AG04449 (cell line): Measurements from ENCODE around the gene CA4.
A peak's percentile ranks its signal among the peaks of the same experiment; 100 is the strongest.
"Not testable (repeated sequence)": the region's sequence is repeated elsewhere in the genome, so short reads cannot be mapped to it uniquely, and the experiment has no call there.

Experiments used
- CTCF ChIA-PET: fragments of 350-600 bp; formaldehyde crosslinking; extraction: SDS; loops from one replicate; lab custom pipeline; 2021; ENCODE audit warnings: antibody characterized with exemption; lab: Yijun Ruan, JAX
- POLR2A ChIA-PET: fragments of 400-600, 350-600 bp; formaldehyde crosslinking; extraction: SDS; loops from one replicate; lab custom pipeline; 2020; ENCODE audit warnings: antibody characterized with exemption, inconsistent platforms; lab: Yijun Ruan, JAX
- DNase-seq: peaks from one replicate; pipeline ENCODE4 v3.0.0-alpha.2; 2010; ENCODE audit warnings: low read depth, low spot score
- H3K4me3 ChIP-seq: 2 replicates; pipeline ENCODE4 v1.5.1; 2011; ENCODE audit warnings: low read depth, mild to moderate bottlenecking, control low read depth, low read length
- TF ChIP-seq, protein P1 (sequence below): IDR thresholded peaks from one replicate; pipeline ENCODE4 v1.5.1; 2011; ENCODE audit warnings: mild to moderate bottlenecking, moderate library complexity, low read length, control low read depth, inconsistent platforms; ENCODE audit not compliant: insufficient read depth; ENCODE audit errors: missing control alignments

CA4 gene

GRCh38 chr17:60107526-60108257 is 42.1 kb upstream of the CA4 start:
- no peak overlapping the region for H3K4me3 ChIP-seq
- DNase-seq, result no peak
- ChIA-PET POLR2A (no interaction called here), CTCF (interaction anchor here (0.8 to 1.7 kb wide), 2 partner anchors 27 to 531 kb away, joined by 4 to 5 read pairs; no protein-coding TSS in a partner anchor)
- TF ChIP-seq, protein P1, sequence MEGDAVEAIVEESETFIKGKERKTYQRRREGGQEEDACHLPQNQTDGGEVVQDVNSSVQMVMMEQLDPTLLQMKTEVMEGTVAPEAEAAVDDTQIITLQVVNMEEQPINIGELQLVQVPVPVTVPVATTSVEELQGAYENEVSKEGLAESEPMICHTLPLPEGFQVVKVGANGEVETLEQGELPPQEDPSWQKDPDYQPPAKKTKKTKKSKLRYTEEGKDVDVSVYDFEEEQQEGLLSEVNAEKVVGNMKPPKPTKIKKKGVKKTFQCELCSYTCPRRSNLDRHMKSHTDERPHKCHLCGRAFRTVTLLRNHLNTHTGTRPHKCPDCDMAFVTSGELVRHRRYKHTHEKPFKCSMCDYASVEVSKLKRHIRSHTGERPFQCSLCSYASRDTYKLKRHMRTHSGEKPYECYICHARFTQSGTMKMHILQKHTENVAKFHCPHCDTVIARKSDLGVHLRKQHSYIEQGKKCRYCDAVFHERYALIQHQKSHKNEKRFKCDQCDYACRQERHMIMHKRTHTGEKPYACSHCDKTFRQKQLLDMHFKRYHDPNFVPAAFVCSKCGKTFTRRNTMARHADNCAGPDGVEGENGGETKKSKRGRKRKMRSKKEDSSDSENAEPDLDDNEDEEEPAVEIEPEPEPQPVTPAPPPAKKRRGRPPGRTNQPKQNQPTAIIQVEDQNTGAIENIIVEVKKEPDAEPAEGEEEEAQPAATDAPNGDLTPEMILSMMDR, result peak; percentile 17

GRCh38 chr17:60108309-60108708 is 41.5 kb upstream of the CA4 start:
- DNase-seq, H3K4me3 ChIP-seq, POLR2A ChIA-PET: not testable (repeated sequence)
- CTCF ChIA-PET, result interaction anchor here (0.8 to 1.7 kb wide), 5 partner anchors 28 to 530 kb away, joined by 3 to 5 read pairs (median 4); no protein-coding TSS in a partner anchor

DNA sequence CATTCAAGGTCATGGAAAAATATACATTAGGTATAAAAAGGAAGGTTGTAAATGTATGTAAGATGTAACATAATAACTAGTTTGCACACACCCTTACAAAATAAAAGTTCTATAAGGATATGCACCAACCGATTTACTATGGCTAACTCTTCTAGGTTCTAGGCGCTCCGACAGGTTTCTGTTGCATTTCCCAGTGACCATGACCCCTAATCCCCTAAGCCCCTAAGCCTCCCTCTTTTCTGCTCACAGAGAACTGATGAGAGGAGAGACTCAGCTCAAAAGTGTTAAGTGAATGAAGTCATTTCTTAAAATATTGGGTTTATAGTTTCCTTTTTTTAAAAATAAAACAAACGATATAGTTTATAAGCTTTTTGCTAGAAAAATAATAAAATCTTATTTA is 41.1 kb upstream of the CA4 start:
- ChIA-PET POLR2A (no interaction called here), CTCF (interaction anchor here (0.6 to 1.7 kb wide), 5 partner anchors 29 to 330 kb away, joined by 3 to 5 read pairs (median 4); no protein-coding TSS in a partner anchor)
- no peak overlapping the region for H3K4me3 ChIP-seq
- no peak for DNase-seq
- TF ChIP-seq, protein P1, result no peak

- ChIA-PET CTCF (interaction anchor here (0.6 to 1.3 kb wide), 4 partner anchors 31 to 330 kb away, joined by 3 to 5 read pairs (median 4); no protein-coding TSS in a partner anchor), POLR2A (no interaction called here)
- TF ChIP-seq, protein P1, result no peak
- no peak overlapping the region for H3K4me3 ChIP-seq
- no peak for DNase-seq
Measured at GRCh38 chr17:60109161-60109560, 40.6 kb upstream of the CA4 start.

DNA sequence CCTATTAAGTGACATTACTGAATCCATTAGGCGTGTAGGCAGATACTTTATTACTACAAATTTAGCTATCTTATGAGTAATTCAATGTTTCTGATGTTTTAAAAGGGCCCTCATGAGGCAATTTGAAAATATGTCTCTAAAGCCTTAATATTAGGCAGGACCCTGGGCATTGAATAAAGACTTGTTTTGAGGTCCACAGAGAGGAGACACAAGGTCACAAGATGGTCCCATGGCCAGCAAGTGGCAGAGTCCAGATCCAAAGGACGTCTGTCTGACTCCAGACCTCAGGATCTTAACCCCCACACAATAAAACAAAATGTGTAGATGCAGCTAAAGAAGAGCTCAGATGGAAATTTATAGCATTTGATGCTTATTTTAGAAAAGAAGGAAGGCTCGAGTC is 39.2 kb upstream of the CA4 start:
- H3K4me3 ChIP-seq, result no peak overlapping the region
- TF ChIP-seq, protein P1, result no peak
- DNase-seq, result no peak
- CTCF ChIA-PET, result interaction anchor here (0.6 to 1.8 kb wide), 6 partner anchors 13 to 531 kb away, joined by 3 to 5 read pairs (median 4); partner anchors contain the start of gene HEATR6
- POLR2A ChIA-PET, result no interaction called here

GRCh38 chr17:60111661-60112060 is 38.1 kb upstream of the CA4 start:
- CTCF ChIA-PET, result not testable (repeated sequence)

DNA sequence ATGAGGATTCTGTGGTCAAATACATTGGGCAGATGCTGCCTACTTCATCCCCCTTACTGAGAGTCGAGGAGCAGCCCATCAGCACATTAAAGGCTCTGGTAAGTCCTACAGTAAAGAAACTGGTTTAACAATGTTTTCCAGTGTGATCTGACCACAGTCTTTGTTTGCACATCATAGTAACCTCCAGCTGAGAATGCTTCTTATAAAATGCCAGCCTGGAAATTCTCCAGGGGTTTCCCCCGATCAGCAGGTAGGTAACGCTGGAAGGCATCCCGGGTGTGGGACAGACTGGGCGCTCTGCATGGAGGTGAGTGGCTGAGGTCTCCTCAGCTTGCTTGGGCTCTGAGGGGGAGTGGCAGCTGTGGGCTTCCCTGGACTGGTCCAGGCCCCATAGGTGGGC is 34.4 kb upstream of the CA4 start:
- CTCF ChIA-PET, H3K4me3 ChIP-seq, DNase-seq, POLR2A ChIA-PET: not testable (repeated sequence)

More at GRCh38 chr17:60111661-60112060, 38.1 kb upstream of the CA4 start:
- DNase-seq, POLR2A ChIA-PET, H3K4me3 ChIP-seq: not testable (repeated sequence)

- POLR2A ChIA-PET, DNase-seq, H3K4me3 ChIP-seq, CTCF ChIA-PET: not testable (repeated sequence)
Measured at GRCh38 chr17:60116196-60116595, 33.6 kb upstream of the CA4 start.

GRCh38 chr17:60119162-60119561 is 30.6 kb upstream of the CA4 start:
- CTCF ChIA-PET, H3K4me3 ChIP-seq, DNase-seq, POLR2A ChIA-PET: not testable (repeated sequence)

DNA sequence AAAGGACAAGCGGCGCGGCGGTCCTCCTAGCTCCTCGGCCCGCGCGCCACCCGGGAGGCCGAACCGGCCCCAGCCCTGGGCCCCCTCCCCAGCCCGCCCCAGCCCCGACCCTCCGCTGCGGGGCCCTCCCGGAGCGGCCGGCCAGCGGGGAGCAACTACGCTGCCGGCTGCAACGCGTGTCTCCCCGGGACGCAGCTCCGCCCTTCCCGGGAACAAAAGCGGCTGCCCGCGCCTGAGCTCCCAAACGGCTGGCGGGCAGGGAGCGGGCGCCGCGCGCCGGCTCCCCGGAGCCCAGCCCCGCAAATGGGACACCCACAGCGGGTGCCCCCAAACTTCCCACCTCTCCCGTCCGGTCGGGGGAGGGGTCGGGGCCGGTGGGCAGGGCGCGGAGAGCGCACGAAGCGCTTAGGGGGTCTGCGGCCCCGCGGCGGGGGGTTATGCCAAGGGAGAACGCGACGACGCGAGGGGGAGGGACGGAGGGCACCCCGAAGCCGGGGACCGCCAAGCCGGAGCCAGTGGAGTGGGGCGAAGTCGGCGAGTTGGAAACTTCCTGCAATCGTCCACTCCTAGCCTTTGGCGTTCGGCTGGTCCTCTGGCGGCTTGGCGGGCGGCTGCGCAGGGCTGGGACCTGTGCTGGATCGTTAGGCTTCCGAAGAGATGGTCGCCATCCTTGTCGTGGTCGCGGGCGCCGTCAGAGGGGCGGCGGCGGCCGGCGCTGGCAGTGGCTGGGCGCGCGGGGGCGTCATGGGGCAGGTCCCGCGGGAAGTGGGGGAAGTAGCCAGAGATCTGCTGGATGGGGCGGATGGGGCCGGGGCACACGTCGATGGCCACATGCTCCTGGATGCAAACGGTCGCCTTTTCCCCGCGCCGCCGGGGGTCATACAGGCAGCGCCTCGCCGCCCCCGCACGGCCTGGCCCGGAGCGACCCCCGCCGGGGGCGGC is 29.7 kb upstream of the CA4 start:
- CTCF ChIA-PET, H3K4me3 ChIP-seq, DNase-seq, POLR2A ChIA-PET: not testable (repeated sequence)
